Measurements from ENCODE around the gene SDSL.

Gene SDSL

DNA sequence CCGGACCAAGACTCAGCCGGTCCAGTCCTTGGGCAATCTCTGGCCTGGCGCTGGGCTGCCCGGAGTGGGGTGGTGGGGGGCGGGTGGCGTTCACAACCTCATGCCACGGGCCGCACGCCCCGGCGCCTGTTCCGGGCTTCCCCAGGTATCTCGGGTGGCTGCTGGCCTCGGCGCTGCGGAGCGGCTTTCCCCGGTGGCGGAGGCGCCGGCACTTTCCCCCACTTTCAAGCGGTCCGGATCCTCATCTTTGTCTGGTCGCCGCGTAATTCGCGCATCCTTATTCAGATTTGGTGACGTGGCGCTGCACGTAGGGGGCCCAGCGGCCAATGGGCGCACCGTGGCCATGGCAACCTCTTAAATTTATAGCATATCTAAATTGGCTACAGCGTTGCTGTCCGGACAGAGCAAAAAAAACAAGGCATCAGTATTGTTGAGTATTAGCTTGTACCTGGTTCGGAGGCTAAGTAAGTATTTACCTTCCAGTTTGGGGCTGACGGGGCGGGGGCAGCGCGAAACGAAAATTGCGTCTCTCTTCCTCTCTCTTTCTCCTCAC lies 49.5 kb downstream of the SDSL start, which contains the start of gene LHX5:
Gene LHX5 (minus strand): TSS at position 253 of the 553 bp plus-strand sequence. CDS start 373 bp downstream, outside the sequence.
- H3K4me3 ChIP-seq (ENCODE audit: control insufficient read depth in 1 of 7, extremely low read depth in 1 of 7, insufficient read depth in 4 of 7, low read depth in 2 of 7, low read length in 6 of 7), result no peak within 1 kb of the TSS
- no peaks in the 10 kb centered on the region for H3K9me3 ChIP-seq (ENCODE audit: control extremely low read depth in 1 of 5, control insufficient read depth in 4 of 5, insufficient read depth in 2 of 5, low read depth in 1 of 5, low read length in 4 of 5)
- H3K4me1 ChIP-seq (ENCODE audit: control extremely low read depth in 1 of 4, control insufficient read depth in 4 of 4, insufficient read depth in 4 of 4, low read length in 3 of 4), result peaks cover 0 to 26% (median 12%) of the 10 kb centered on the region in 4 experiments
- no peak for DNase-seq
- H3K36me3 ChIP-seq (ENCODE audit: control insufficient read depth in 4 of 4, insufficient read depth in 4 of 4, low read length in 3 of 4), result no peaks in the 10 kb centered on the region
- CTCF ChIA-PET, result interaction anchor here (2.5 kb wide), 1 partner anchor 10 kb away, joined by 5 read pairs; no protein-coding TSS in a partner anchor
- 7% methylated on average over 39 of the region's 43 CpGs for WGBS (ENCODE audit: insufficient coverage)
- H3K27ac ChIP-seq (ENCODE audit: insufficient read depth in 1 of 2, low read depth in 1 of 2, low read length in 2 of 2, poor library complexity in 1 of 2, severe bottlenecking in 2 of 2), result no peak within 1 kb of the TSS
- POLR2A ChIA-PET, result no interaction called here
- H3K27me3 ChIP-seq (replicated peaks in 2 of 5; ENCODE audit: control insufficient read depth in 4 of 5, insufficient read depth in 5 of 5, low read length in 4 of 5), result peaks cover 10 to 100% (median 64%) of the 10 kb centered on the region in 5 experiments

- 3% methylated on average over 17 of the region's 51 CpGs for WGBS (ENCODE audit: insufficient coverage)
- POLR2A ChIA-PET, result no interaction called here
Measured at GRCh38 chr12:113472191-113473121, 50.3 kb downstream of the SDSL start.

GRCh38 chr12:113473400-113473799 lies 51.2 kb downstream of the SDSL start:
- no peak overlapping the region for H3K27ac ChIP-seq (ENCODE audit: insufficient read depth in 1 of 2, low read depth in 1 of 2, low read length in 2 of 2, poor library complexity in 1 of 2, severe bottlenecking in 2 of 2)
- H3K4me3 ChIP-seq (ENCODE audit: control insufficient read depth in 1 of 7, extremely low read depth in 1 of 7, insufficient read depth in 4 of 7, low read depth in 2 of 7, low read length in 6 of 7), result no peak overlapping the region
- WGBS (ENCODE audit: insufficient coverage), result 23% methylated on average over 4 of the region's 6 CpGs
- DNase-seq, result no peak
- peaks cover 0 to 11% (median 3%) of the 10 kb centered on the region in 4 experiments for H3K4me1 ChIP-seq (ENCODE audit: control extremely low read depth in 1 of 4, control insufficient read depth in 4 of 4, insufficient read depth in 4 of 4, low read length in 3 of 4)
- CTCF ChIA-PET, result interaction anchor here (1.4 to 1.9 kb wide), 3 partner anchors 10 to 17 kb away, joined by 4 to 7 read pairs (median 4); no protein-coding TSS in a partner anchor
- peaks cover 10 to 97% (median 64%) of the 10 kb centered on the region in 5 experiments for H3K27me3 ChIP-seq (replicated peaks in 2 of 5; ENCODE audit: control insufficient read depth in 4 of 5, insufficient read depth in 5 of 5, low read length in 4 of 5)
- POLR2A ChIA-PET, result no interaction called here
- H3K36me3 ChIP-seq (ENCODE audit: control insufficient read depth in 4 of 4, insufficient read depth in 4 of 4, low read length in 3 of 4), result no peaks in the 10 kb centered on the region
- H3K9me3 ChIP-seq (ENCODE audit: control extremely low read depth in 1 of 5, control insufficient read depth in 4 of 5, insufficient read depth in 2 of 5, low read depth in 1 of 5, low read length in 4 of 5), result no peaks in the 10 kb centered on the region

More at GRCh38 chr12:113472191-113473121, 50.3 kb downstream of the SDSL start:
- peaks cover 10 to 97% (median 61%) of the 10 kb centered on the region in 5 experiments for H3K27me3 ChIP-seq (replicated peaks in 2 of 5; ENCODE audit: control insufficient read depth in 4 of 5, insufficient read depth in 5 of 5, low read length in 4 of 5)
- peaks cover 0 to 19% (median 9%) of the 10 kb centered on the region in 4 experiments for H3K4me1 ChIP-seq (ENCODE audit: control extremely low read depth in 1 of 4, control insufficient read depth in 4 of 4, insufficient read depth in 4 of 4, low read length in 3 of 4)
- CTCF ChIA-PET, result interaction anchor here (2.5 kb wide), 1 partner anchor 11 kb away, joined by 5 read pairs; no protein-coding TSS in a partner anchor
- H3K27ac ChIP-seq (ENCODE audit: insufficient read depth in 1 of 2, low read depth in 1 of 2, low read length in 2 of 2, poor library complexity in 1 of 2, severe bottlenecking in 2 of 2), result no peak overlapping the region
- no peaks in the 10 kb centered on the region for H3K36me3 ChIP-seq (ENCODE audit: control insufficient read depth in 4 of 4, insufficient read depth in 4 of 4, low read length in 3 of 4)
- no peak overlapping the region for H3K4me3 ChIP-seq (ENCODE audit: control insufficient read depth in 1 of 7, extremely low read depth in 1 of 7, insufficient read depth in 4 of 7, low read depth in 2 of 7, low read length in 6 of 7)
- no peaks in the 10 kb centered on the region for H3K9me3 ChIP-seq (ENCODE audit: control extremely low read depth in 1 of 5, control insufficient read depth in 4 of 5, insufficient read depth in 2 of 5, low read depth in 1 of 5, low read length in 4 of 5)
- no peak for DNase-seq

GRCh38 chr12:113473942-113474341 lies 51.8 kb downstream of the SDSL start:
- WGBS (ENCODE audit: insufficient coverage), result 6% methylated on average over 8 of the region's 9 CpGs

DNA sequence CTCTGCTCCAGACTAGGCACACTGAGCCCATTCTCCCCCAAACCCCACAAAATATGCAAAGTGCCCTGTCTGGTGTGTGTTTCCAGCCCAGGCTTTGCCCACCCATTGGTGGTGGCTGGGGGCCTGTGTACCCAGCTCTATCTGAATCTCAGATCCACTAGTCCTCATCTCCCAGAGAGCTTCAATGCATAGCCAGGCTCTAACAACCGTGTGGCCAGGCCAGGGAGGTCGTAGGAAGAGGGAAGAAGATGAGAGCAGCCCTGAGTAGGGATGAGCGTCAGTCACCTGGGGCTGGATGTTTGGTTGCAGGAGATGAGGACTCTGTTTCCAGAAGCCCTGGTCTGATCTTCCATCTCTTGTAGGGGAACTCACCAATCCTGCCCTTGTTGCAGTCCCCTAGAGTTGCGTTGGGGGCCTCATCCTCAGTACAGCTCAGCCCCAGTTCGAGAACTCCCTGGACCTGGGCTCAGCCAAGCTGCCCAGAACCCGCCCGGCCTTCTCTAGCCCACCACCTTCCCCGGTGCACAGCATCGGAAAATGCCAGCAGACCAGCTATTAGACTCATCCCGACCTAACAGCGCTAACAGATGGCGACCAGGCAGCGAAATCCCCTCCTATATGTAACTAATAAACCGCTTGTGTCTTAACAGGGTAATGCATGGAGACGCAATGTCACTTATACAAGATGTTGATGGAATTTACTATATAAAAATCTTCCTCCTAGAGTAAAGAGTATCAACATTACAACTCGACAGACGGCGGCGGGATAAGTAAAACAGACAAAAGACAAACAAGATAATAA lies 52.7 kb downstream of the SDSL start:
- no peak for DNase-seq
- Histone ChIP-seq H3K9me3 (ENCODE audit: control extremely low read depth in 1 of 5, control insufficient read depth in 4 of 5, insufficient read depth in 2 of 5, low read depth in 1 of 5, low read length in 4 of 5) (no peaks in the 10 kb centered on the region), H3K36me3 (ENCODE audit: control insufficient read depth in 4 of 4, insufficient read depth in 4 of 4, low read length in 3 of 4) (no peaks in the 10 kb centered on the region), H3K4me3 (ENCODE audit: control insufficient read depth in 1 of 7, extremely low read depth in 1 of 7, insufficient read depth in 4 of 7, low read depth in 2 of 7, low read length in 6 of 7) (no peak overlapping the region), H3K27ac (ENCODE audit: insufficient read depth in 1 of 2, low read depth in 1 of 2, low read length in 2 of 2, poor library complexity in 1 of 2, severe bottlenecking in 2 of 2) (no peak overlapping the region), H3K4me1 (ENCODE audit: control extremely low read depth in 1 of 4, control insufficient read depth in 4 of 4, insufficient read depth in 4 of 4, low read length in 3 of 4) (peaks cover 0 to 11% (median 2%) of the 10 kb centered on the region in 4 experiments), H3K27me3 (replicated peaks in 2 of 5; ENCODE audit: control insufficient read depth in 4 of 5, insufficient read depth in 5 of 5, low read length in 4 of 5) (peaks cover 10 to 97% (median 63%) of the 10 kb centered on the region in 5 experiments)
- ChIA-PET POLR2A (no interaction called here), CTCF (interaction anchor here (1.4 to 1.9 kb wide), 3 partner anchors 9 to 19 kb away, joined by 4 to 7 read pairs (median 4); no protein-coding TSS in a partner anchor)
- WGBS (ENCODE audit: insufficient coverage), result 4% methylated on average over 8 of the region's 19 CpGs

More at GRCh38 chr12:113473942-113474341, 51.8 kb downstream of the SDSL start:
- no peak for DNase-seq
- no peak overlapping the region for H3K4me3 ChIP-seq (ENCODE audit: control insufficient read depth in 1 of 7, extremely low read depth in 1 of 7, insufficient read depth in 4 of 7, low read depth in 2 of 7, low read length in 6 of 7)
- peaks cover 0 to 11% (median 2%) of the 10 kb centered on the region in 4 experiments for H3K4me1 ChIP-seq (ENCODE audit: control extremely low read depth in 1 of 4, control insufficient read depth in 4 of 4, insufficient read depth in 4 of 4, low read length in 3 of 4)
- peaks cover 10 to 97% (median 66%) of the 10 kb centered on the region in 5 experiments for H3K27me3 ChIP-seq (replicated peaks in 2 of 5; ENCODE audit: control insufficient read depth in 4 of 5, insufficient read depth in 5 of 5, low read length in 4 of 5)
- no peaks in the 10 kb centered on the region for H3K9me3 ChIP-seq (ENCODE audit: control extremely low read depth in 1 of 5, control insufficient read depth in 4 of 5, insufficient read depth in 2 of 5, low read depth in 1 of 5, low read length in 4 of 5)
- H3K36me3 ChIP-seq (ENCODE audit: control insufficient read depth in 4 of 4, insufficient read depth in 4 of 4, low read length in 3 of 4), result no peaks in the 10 kb centered on the region
- CTCF ChIA-PET, result interaction anchor here (1.4 to 1.9 kb wide), 3 partner anchors 9 to 18 kb away, joined by 4 to 7 read pairs (median 4); no protein-coding TSS in a partner anchor
- H3K27ac ChIP-seq (ENCODE audit: insufficient read depth in 1 of 2, low read depth in 1 of 2, low read length in 2 of 2, poor library complexity in 1 of 2, severe bottlenecking in 2 of 2), result no peak overlapping the region
- POLR2A ChIA-PET, result no interaction called here

DNA sequence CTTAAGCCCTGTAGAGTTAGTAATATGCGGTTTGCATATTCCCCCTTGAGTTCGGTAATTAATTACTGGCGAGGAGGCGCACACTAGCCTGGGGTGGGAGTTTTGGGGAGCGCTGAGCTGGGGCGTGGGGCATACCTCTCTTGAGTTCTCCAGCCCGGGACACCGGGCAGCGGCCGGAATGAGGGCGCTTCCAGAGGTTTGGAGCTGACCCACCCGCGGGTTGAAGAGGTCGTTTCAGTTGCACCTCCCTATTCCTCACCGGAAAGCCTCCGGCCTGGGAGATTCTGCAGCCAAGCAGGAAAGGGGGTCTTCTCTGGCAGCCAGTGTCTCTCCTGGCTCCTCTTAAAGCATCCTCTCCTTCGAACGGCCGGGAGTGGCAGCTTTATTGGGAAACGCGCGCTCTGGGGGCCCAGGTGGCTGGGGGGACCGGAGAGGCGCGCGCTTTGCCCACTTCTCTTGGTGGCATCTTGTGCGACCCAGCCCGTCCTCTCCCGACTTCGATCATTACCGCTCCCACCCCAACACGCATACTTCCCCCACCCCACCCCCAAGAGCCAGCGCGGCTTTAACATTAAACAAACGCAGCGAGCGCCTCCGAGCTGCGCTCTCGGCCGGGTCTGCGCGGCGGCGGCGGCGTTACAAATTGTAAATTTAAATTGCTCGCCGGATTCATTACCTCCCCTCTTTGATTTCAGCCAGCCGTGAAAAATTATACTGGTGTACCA lies 53.4 kb downstream of the SDSL start:
- CTCF ChIA-PET, result no interaction called here
- Histone ChIP-seq H3K4me3 (ENCODE audit: control insufficient read depth in 1 of 7, extremely low read depth in 1 of 7, insufficient read depth in 4 of 7, low read depth in 2 of 7, low read length in 6 of 7) (no peak overlapping the region), H3K27ac (ENCODE audit: insufficient read depth in 1 of 2, low read depth in 1 of 2, low read length in 2 of 2, poor library complexity in 1 of 2, severe bottlenecking in 2 of 2) (no peak overlapping the region), H3K4me1 (ENCODE audit: control extremely low read depth in 1 of 4, control insufficient read depth in 4 of 4, insufficient read depth in 4 of 4, low read length in 3 of 4) (peaks cover 0 to 11% (median 2%) of the 10 kb centered on the region in 4 experiments), H3K27me3 (replicated peaks in 2 of 5; ENCODE audit: control insufficient read depth in 4 of 5, insufficient read depth in 5 of 5, low read length in 4 of 5) (peaks cover 10 to 97% (median 63%) of the 10 kb centered on the region in 5 experiments), H3K9me3 (ENCODE audit: control extremely low read depth in 1 of 5, control insufficient read depth in 4 of 5, insufficient read depth in 2 of 5, low read depth in 1 of 5, low read length in 4 of 5) (no peaks in the 10 kb centered on the region), H3K36me3 (ENCODE audit: control insufficient read depth in 4 of 4, insufficient read depth in 4 of 4, low read length in 3 of 4) (no peaks in the 10 kb centered on the region)
- POLR2A ChIA-PET, result no interaction called here
- 3% methylated on average over 46 of the region's 50 CpGs for WGBS (ENCODE audit: insufficient coverage)
- DNase-seq, result no peak
